NT2/D1 (cell line): ENCODE measurements around the gene ADAMTSL2.

Experiments used
- YY1 ChIP-seq: IDR thresholded peaks from 2 replicates; pipeline ENCODE4 v1.6.1; 2011; ENCODE audit not compliant: insufficient read length, insufficient read depth
- ZNF274 ChIP-seq: IDR thresholded peaks from 2 replicates; pipeline ENCODE4 v1.6.1; 2011; ENCODE audit warnings: mild to moderate bottlenecking, low read depth, low read length

DNA sequence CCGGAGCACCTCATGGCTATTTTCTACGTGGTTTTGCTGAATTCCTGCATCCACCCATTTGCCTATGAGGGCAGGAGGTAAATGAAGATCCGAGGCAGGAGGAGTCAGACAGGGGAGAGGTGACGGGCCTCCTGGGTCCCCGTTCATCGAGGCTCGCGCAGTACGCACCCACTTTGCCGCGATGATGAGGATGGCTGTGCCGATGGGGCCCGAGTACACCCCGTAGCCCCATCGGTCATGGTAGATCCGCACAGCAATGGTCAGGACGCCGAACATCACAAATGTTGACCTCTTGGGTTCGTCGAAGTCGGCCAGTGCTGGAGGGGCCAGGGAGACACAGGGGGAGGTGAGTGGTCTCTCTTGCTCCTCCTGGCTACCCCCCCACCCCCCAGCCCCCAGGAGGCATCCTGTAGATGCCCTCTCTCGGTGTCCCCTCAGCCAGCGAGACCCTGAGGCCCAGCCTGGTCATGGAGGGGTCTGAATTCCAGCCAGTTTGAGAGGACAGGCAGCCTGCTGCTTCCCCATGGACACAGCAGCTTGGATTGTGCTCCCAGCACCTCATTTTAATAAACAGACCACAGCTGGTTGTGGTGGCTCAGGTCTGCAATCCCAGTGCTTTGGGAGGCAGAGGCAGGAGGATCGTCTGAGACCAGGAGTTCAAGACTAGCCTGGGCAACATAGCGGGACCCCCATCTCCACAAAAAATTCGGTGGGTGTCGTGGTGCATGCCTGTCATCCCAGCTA lies 15.6 kb upstream of the ADAMTSL2 start:
- no peak for TF ChIP-seq ZNF274
- no peak for TF ChIP-seq YY1
